HepG2 (cell line): ENCODE measurements around the gene CFAP46. TPM values are rescaled to one million over a fixed set of nuclear protein-coding genes. Genes with fewer than 3 reads are reported as not detected.

ENCODE experiments used
- ATAC-seq: fragments of 200-7000 bp; cut with Tn5 transposase; 3 replicates; pipeline ENCODE4 v1.9.1; 2020; ENCODE audit warnings: mild to moderate bottlenecking, moderate library complexity
- BruUV-seq: library from RNA; stranded (reverse); fragments of 400-500 nt; replicated peaks from 2 replicates; lab custom pipeline; 2021; lab: Mats Ljungman, UMichigan
- CTCF ChIA-PET: fragments of 300-600 bp; formaldehyde crosslinking; extraction: SDS; loops from one replicate; lab custom pipeline; 2021; ENCODE audit warnings: low total read pairs, inconsistent platforms, low intra/inter-chr PET ratio; lab: Yijun Ruan, JAX
- POLR2A ChIA-PET: fragments of 350-600 bp; sonication (Branson Sonifier 250); formaldehyde crosslinking; loops from one replicate; lab custom pipeline; 2020; ENCODE audit warnings: antibody characterized with exemption, inconsistent platforms; lab: Yijun Ruan, JAX
- DNase-seq: peaks from one replicate; pipeline ENCODE4 v3.0.0-alpha.2; 2015; ENCODE audit warnings: low spot score
- FAIRE-seq: peaks from 3 replicates; lab custom pipeline; 2011; peaks lifted over from hg19 to GRCh38; lab: Jason Lieb, UNC
- H2AFZ ChIP-seq: one replicate; pipeline ENCODE4 v1.6.1; 2011; ENCODE audit warnings: low read length, inconsistent platforms
- H3K27ac ChIP-seq: fragments of 300-600 bp; 3 replicates; pipeline ENCODE4 v1.8.0; 2011; ENCODE audit warnings: mixed run types, mild to moderate bottlenecking, mixed read lengths, low read length, inconsistent platforms; ENCODE audit not compliant: insufficient read depth; ENCODE audit errors: extremely low read length
- H3K27me3 ChIP-seq, 2 experiments: fragments of 200-600 bp in 1 of 2; 2 replicates in 1 of 2; 3 replicates in 1 of 2; pipeline versions ENCODE4 v1.6.0 to v1.8.0; 2011; ENCODE audit warnings: low read length in 2 of 2, mild to moderate bottlenecking in 2 of 2, moderate library complexity in 2 of 2, inconsistent platforms in 1 of 2; ENCODE audit not compliant: insufficient read depth in 2 of 2, control insufficient read depth in 1 of 2
- H3K36me3 ChIP-seq, 2 experiments: fragments of 200-600 bp in 1 of 2; replicated peaks in 1 of 2; 2 replicates in 1 of 2; 3 replicates in 1 of 2; pipeline versions ENCODE4 v1.5.1 to v1.8.0; 2011; ENCODE audit warnings: low read length in 2 of 2, inconsistent platforms in 1 of 2; ENCODE audit not compliant: insufficient read depth in 2 of 2, control insufficient read depth in 1 of 2
- H3K4me1 ChIP-seq: 2 replicates; pipeline ENCODE4 v1.5.1; 2012; ENCODE audit warnings: low read length, inconsistent platforms; ENCODE audit not compliant: insufficient read depth
- H3K4me2 ChIP-seq: 2 replicates; pipeline ENCODE4 v1.6.0; 2011; ENCODE audit warnings: low read depth, low read length, inconsistent platforms
- H3K4me3 ChIP-seq, 3 experiments: fragments of 200-600 bp in 1 of 3; sonication (generic), shearing (Covaris generic) in 1 of 3; replicated peaks in 1 of 3; 2 replicates each; pipeline ENCODE4 v1.5.1; 2011 to 2016; ENCODE audit warnings: low read length in 3 of 3, inconsistent platforms in 2 of 3, low read depth in 2 of 3, mild to moderate bottlenecking in 2 of 3, control low read depth in 1 of 3, mixed read lengths in 1 of 3; ENCODE audit not compliant: insufficient read depth in 1 of 3
- H3K79me2 ChIP-seq: one replicate; pipeline ENCODE4 v1.6.1; 2011; ENCODE audit warnings: low read length, inconsistent platforms; ENCODE audit not compliant: insufficient read depth
- H3K9ac ChIP-seq: 2 replicates; pipeline ENCODE4 v1.6.0; 2011; ENCODE audit warnings: mild to moderate bottlenecking, low read depth, low read length, inconsistent platforms; ENCODE audit not compliant: insufficient read depth
- H3K9me3 ChIP-seq: 2 replicates; pipeline ENCODE4 v1.5.1; 2012; ENCODE audit warnings: mild to moderate bottlenecking, low read length
- H4K20me1 ChIP-seq: 2 replicates; pipeline ENCODE4 v1.6.0; 2011; ENCODE audit warnings: inconsistent platforms, mild to moderate bottlenecking, low read length, moderate library complexity; ENCODE audit not compliant: insufficient read depth
- ESRRA ChIP-seq: sonication (generic); formaldehyde crosslinking; IDR thresholded peaks from 2 replicates; pipeline ENCODE4 v1.5.1; 2020; ENCODE audit warnings: mild to moderate bottlenecking, low read depth, missing genetic modification reagents
- GTF3A ChIP-seq: sonication (generic); formaldehyde crosslinking; conservative IDR thresholded peaks from 2 replicates; pipeline ENCODE4 v1.4.0; 2020; ENCODE audit warnings: mild to moderate bottlenecking, missing genetic modification reagents
- NR3C1 ChIP-seq: sonication (generic); formaldehyde crosslinking; IDR thresholded peaks from 2 replicates; pipeline ENCODE4 v1.4.0; 2020; ENCODE audit warnings: missing genetic modification reagents
- SIX1 ChIP-seq: sonication (generic); formaldehyde crosslinking; IDR thresholded peaks from 2 replicates; pipeline ENCODE4 v1.4.0; 2020; ENCODE audit warnings: missing genetic modification reagents, borderline replicate concordance
- SP140L ChIP-seq: sonication (generic); formaldehyde crosslinking; IDR thresholded peaks from 2 replicates; pipeline ENCODE4 v1.4.0; 2020; ENCODE audit warnings: missing genetic modification reagents, borderline replicate concordance
- WIZ ChIP-seq: sonication (generic); formaldehyde crosslinking; IDR thresholded peaks from 2 replicates; pipeline ENCODE4 v1.5.1; 2020; ENCODE audit warnings: mild to moderate bottlenecking, missing genetic modification reagents
- ZNF3 ChIP-seq: IDR thresholded peaks from 2 replicates; pipeline ENCODE4 v1.7.0; 2017; ENCODE audit warnings: inconsistent platforms
- ZNF549 ChIP-seq: sonication (generic); formaldehyde crosslinking; IDR thresholded peaks from 2 replicates; pipeline ENCODE4 v1.5.0; 2020; ENCODE audit warnings: missing genetic modification reagents
- ZNF570 ChIP-seq: sonication (generic); formaldehyde crosslinking; IDR thresholded peaks from 2 replicates; pipeline ENCODE4 v1.4.0; 2020; ENCODE audit warnings: mild to moderate bottlenecking, missing genetic modification reagents, borderline replicate concordance
- ZNF652 ChIP-seq: IDR thresholded peaks from 2 replicates; pipeline ENCODE4 v1.6.1; 2016; ENCODE audit warnings: low read depth, borderline replicate concordance
- WGBS: methylation state at CpG from one replicate; pipeline ENCODE4 v1.1.6; 2017; ENCODE audit warnings: low lambda C conversion rate; 5-methylcytosine and 5-hydroxymethylcytosine counted together
- in situ Hi-C: cut with HindIII; loops from 2 replicates; pipeline ENCODE4 v1.10.0; 2017; ENCODE audit warnings: low pct_unique_long_range_greater_than_20kb; ENCODE audit not compliant: extremely low pct_ligation_motif_present
- intact Hi-C: fragments of 100-400 bp; cut with micrococcal nuclease; formaldehyde crosslinking; loops from one replicate; pipeline ENCODE4 v1.10.0; 2022; ENCODE audit not compliant: unreplicated experiment
- polyA plus RNA-seq, 8 experiments: library from polyadenylated mRNA; depleted of rRNA in 3 of 8; stranded (reverse) in 7 of 8; unstranded in 1 of 8; fragments of >200 nt; fragmentation: Illumina TruSeq in 4 of 8; extraction: Trizol in 4 of 8; gene quantifications; 2 replicates each; pipeline versions ENCODE4 v1.2.1 to v1.2.3, GENCODE V29; 2011 to 2016; ENCODE audit warnings: low read depth in 4 of 8, missing spikeins in 1 of 8, mixed read lengths in 1 of 8; ENCODE audit not compliant: insufficient read depth in 1 of 8
- total RNA-seq, 5 experiments: library from RNA; depleted of rRNA; stranded (reverse); fragments of >200 nt; fragmentation: Illumina TruSeq; extraction: Trizol; gene quantifications; 2 replicates each; pipeline ENCODE4 v1.2.3, GENCODE V29; 2016; ENCODE audit warnings: low read depth in 1 of 5

The CFAP46 gene
- total and polyA plus RNA-seq, 2 of the 13 experiments (the other 11 are each of a cell fraction or from before 2014, with no cell fraction given): 0.24 to 0.84 TPM

DNA sequence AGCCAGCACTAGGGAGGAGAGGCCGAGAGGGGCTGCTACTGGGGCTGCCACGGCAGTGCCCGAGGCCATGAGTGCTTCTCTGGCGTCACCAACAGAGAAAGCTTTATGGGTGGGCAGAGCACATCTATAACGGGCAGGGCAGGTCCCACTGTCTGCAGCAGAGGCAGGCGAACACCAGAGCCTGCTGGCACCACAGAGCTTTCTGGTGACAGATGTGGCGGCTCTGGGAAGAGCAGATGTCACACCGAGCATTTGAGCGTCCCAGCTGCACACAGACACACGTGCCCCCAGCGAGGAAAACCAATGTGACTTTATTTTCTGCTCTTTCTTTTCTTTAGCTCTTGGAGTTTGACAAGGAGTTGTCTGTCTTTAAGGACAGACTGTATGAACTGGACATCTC, 176.9 kb downstream of the CFAP46 start:
- H4K20me1 ChIP-seq: no peaks in the 10 kb centered on the region
- POLR2A ChIA-PET: no interaction called here
- CTCF ChIA-PET: no interaction called here
- no peaks in the 10 kb centered on the region for H3K36me3 ChIP-seq
- H3K79me2 ChIP-seq: no peaks in the 10 kb centered on the region
- H3K9me3 ChIP-seq: no peaks in the 10 kb centered on the region
- no peaks in the 10 kb centered on the region for H3K27me3 ChIP-seq
- intact Hi-C loops: no loop called here
- TF ChIP-seq GTF3A (CRISPR knock-in tag) (no peak), ZNF549 (CRISPR knock-in tag) (no peak), ZNF570 (CRISPR knock-in tag) (no peak), SP140L (CRISPR knock-in tag) (no peak)
- ATAC-seq (no peak), FAIRE-seq (no peak), DNase-seq (no peak)
- no peak overlapping the region for H3K4me3 ChIP-seq
- H3K27ac ChIP-seq: no peak overlapping the region
- H3K4me2 ChIP-seq: no peak overlapping the region
- no peaks in the 10 kb centered on the region for H3K4me1 ChIP-seq
- BruUV-seq: no TSS peak
- in situ Hi-C loops: no loop called here
- H2AFZ ChIP-seq: no peak overlapping the region
- 87% methylated on average over 3 of the region's 11 CpGs for WGBS
- H3K9ac ChIP-seq: no peak overlapping the region

GRCh38 chr10:132764108-132764507, 178.3 kb downstream of the CFAP46 start:
- intact Hi-C loops: no loop called here
- Histone ChIP-seq H3K4me3 (no peak overlapping the region), H3K9ac (no peak overlapping the region), H3K4me1 (no peaks in the 10 kb centered on the region), H3K36me3 (no peaks in the 10 kb centered on the region; a peak in 1 of 5 replicates), H3K27ac (no peak overlapping the region), H4K20me1 (no peaks in the 10 kb centered on the region), H3K9me3 (no peaks in the 10 kb centered on the region), H3K4me2 (no peak overlapping the region), H2AFZ (no peak overlapping the region), H3K27me3 (no peaks in the 10 kb centered on the region), H3K79me2 (no peaks in the 10 kb centered on the region)
- TF ChIP-seq SIX1 (CRISPR knock-in tag) (no peak), ESRRA (CRISPR knock-in tag) (no peak), NR3C1 (CRISPR knock-in tag) (no peak), ZNF3 (CRISPR knock-in tag) (no peak), WIZ (CRISPR knock-in tag) (no peak), ZNF652 (CRISPR knock-in tag) (no peak)
- 92% methylated on average over 11 of the region's 11 CpGs for WGBS
- no TSS peak for BruUV-seq
- POLR2A ChIA-PET: no interaction called here
- ATAC-seq (no peak), DNase-seq (no peak), FAIRE-seq (no peak)
- in situ Hi-C loops: no loop called here
- CTCF ChIA-PET: no interaction called here
